Transverse colon (tissue), 4 donors: ENCODE measurements around the gene C3orf62. TPM values are rescaled to one million over a fixed set of nuclear protein-coding genes. Genes with fewer than 3 reads are reported as not detected.

Experiments used
- DNase-seq: peaks from one replicate; pipeline ENCODE4 v3.0.0-alpha.2; 2019
- H3K27ac ChIP-seq, 4 donors: fragments of 200-600 bp; sonication (generic); 2 replicates each; pipeline ENCODE4 v1.5.1; 2016 to 2018; ENCODE audit warnings: inconsistent platforms in 4 of 4
- H3K27me3 ChIP-seq: fragments of 200-600 bp; sonication (generic); 2 replicates; pipeline ENCODE4 v1.5.1; 2017; ENCODE audit warnings: inconsistent platforms
- H3K36me3 ChIP-seq, 4 donors: fragments of 200-600 bp; sonication (generic); 2 replicates each; pipeline ENCODE4 v1.5.1; 2017 to 2019; ENCODE audit warnings: inconsistent platforms in 4 of 4
- H3K4me1 ChIP-seq, 4 donors: fragments of 200-600 bp; sonication (generic); 2 replicates each; pipeline ENCODE4 v1.5.1; 2017 to 2020; ENCODE audit warnings: inconsistent platforms in 4 of 4
- H3K4me3 ChIP-seq, 4 donors: fragments of 200-600 bp; sonication (generic); 1 replicate in 1 of 4; 2 replicates in 3 of 4; pipeline versions ENCODE4 v1.5.1 to v1.6.1; 2017 to 2019; ENCODE audit warnings: inconsistent platforms in 4 of 4
- H3K9me3 ChIP-seq, 2 donors: fragments of 200-600 bp; sonication (generic); 2 replicates each; pipeline ENCODE4 v1.5.1; 2017 to 2019; ENCODE audit warnings: inconsistent platforms in 2 of 2
- EP300 ChIP-seq: sonication (generic); formaldehyde crosslinking; IDR thresholded peaks from one replicate; pipeline ENCODE4 v1.6.1; 2017; ENCODE audit warnings: antibody characterized with exemption, low read depth
- POLR2A ChIP-seq: fragments of 450-650 bp; IDR thresholded peaks from one replicate; pipeline ENCODE4 v1.6.1; 2016; ENCODE audit warnings: antibody characterized with exemption, mild to moderate bottlenecking, moderate library complexity
- POLR2AphosphoS5 ChIP-seq, 3 donors: sonication (generic); formaldehyde crosslinking; IDR thresholded peaks; one replicate each; pipeline ENCODE4 v1.6.1; 2016; ENCODE audit warnings: antibody characterized with exemption in 3 of 3
- WGBS, 2 donors: methylation state at CpG; one replicate each; pipeline ENCODE4 v1.1.5; 2018; ENCODE audit warnings: low coverage in 1 of 2; 5-methylcytosine and 5-hydroxymethylcytosine counted together
- in situ Hi-C, 4 donors: fragments of 200-750 bp; cut with MboI; loops; one replicate each; pipeline versions ENCODE4 v1.15.0 to v1.15.1; 2017; ENCODE audit warnings: low sequenced_read_pairs in 3 of 4, low pct_ligation_motif_present in 1 of 4, low pct_unique_long_range_greater_than_20kb in 1 of 4
- intact Hi-C: fragments of 100-400 bp; cut with DNase I; formaldehyde crosslinking; loops from one replicate; pipeline ENCODE4 v1.15.1; 2023; ENCODE audit warnings: low total_unique reads
- total RNA-seq, 4 donors: library from RNA; depleted of rRNA; stranded (reverse); fragments of >200 nt; gene quantifications; one replicate each; pipeline ENCODE4 v1.1.0, GENCODE V29; 2016
- TF ChIP-seq, protein P1 (sequence below), 5 experiments: fragments of 200-600 bp in 3 of 5; fragments of 450-650 bp in 2 of 5; sonication (generic) in 3 of 5; IDR thresholded peaks; 1 replicate in 2 of 5; 2 replicates in 3 of 5; pipeline ENCODE4 v1.5.1; 2016 to 2017; ENCODE audit warnings: antibody characterized with exemption in 5 of 5, inconsistent platforms in 3 of 5, mild to moderate bottlenecking in 2 of 5, moderate library complexity in 1 of 5

C3orf62 gene
- total RNA-seq, 4 donors from 2014 or later, result 2.4 to 13.5 (median 5.3) TPM

DNA sequence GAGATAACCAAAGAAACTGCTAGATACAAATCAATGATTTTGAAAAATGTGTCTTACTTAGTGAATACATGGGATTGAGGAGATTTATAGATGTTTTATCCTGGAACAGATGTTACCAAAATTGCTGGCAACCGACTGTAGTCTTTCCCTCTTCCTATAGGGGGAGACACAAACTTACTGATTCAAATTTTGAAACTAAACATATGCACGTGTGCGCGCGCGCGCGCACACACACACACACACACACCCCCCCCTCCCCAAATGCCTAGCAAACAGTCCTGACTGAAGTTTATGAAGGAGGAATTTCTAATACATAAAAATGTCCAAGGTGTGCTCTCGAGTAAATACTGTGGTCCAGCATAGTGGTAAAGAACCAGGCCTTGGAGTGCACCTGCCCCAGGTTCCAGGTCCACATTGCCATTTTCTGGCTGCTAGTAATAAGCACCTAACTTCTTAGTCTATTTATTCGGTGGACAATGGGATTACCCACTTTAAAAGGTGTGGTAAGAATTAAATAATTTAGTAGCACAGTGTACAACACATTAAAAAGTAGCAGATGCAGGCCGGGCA is 18.5 kb upstream of the C3orf62 start:
- Histone ChIP-seq H3K36me3 (peaks cover 0 to 87% (median 31%) of the 10 kb centered on the region in 4 donors), H3K4me1 (peaks cover 0 to 14% (median 5%) of the 10 kb centered on the region in 4 donors), H3K27me3 (no peaks in the 10 kb centered on the region), H3K4me3 (no peak overlapping the region), H3K9me3 (no peaks in the 10 kb centered on the region), H3K27ac (no peak overlapping the region)
- WGBS, 2 donors, result 77 to 78% methylated on average over 9 to 11 of the region's 11 CpGs
- intact Hi-C loops (no loop called here), in situ Hi-C loops (no loop called here)
- no peak for DNase-seq
- TF ChIP-seq, protein P1, sequence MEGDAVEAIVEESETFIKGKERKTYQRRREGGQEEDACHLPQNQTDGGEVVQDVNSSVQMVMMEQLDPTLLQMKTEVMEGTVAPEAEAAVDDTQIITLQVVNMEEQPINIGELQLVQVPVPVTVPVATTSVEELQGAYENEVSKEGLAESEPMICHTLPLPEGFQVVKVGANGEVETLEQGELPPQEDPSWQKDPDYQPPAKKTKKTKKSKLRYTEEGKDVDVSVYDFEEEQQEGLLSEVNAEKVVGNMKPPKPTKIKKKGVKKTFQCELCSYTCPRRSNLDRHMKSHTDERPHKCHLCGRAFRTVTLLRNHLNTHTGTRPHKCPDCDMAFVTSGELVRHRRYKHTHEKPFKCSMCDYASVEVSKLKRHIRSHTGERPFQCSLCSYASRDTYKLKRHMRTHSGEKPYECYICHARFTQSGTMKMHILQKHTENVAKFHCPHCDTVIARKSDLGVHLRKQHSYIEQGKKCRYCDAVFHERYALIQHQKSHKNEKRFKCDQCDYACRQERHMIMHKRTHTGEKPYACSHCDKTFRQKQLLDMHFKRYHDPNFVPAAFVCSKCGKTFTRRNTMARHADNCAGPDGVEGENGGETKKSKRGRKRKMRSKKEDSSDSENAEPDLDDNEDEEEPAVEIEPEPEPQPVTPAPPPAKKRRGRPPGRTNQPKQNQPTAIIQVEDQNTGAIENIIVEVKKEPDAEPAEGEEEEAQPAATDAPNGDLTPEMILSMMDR (IDR thresholded peaks at IDR 0.05), result peak; percentile 42 to 61 (median 51)
- TF ChIP-seq EP300 (no peak), POLR2AphosphoS5 (IDR thresholded peaks at IDR 0.05) (no peak), POLR2A (no peak)

DNA sequence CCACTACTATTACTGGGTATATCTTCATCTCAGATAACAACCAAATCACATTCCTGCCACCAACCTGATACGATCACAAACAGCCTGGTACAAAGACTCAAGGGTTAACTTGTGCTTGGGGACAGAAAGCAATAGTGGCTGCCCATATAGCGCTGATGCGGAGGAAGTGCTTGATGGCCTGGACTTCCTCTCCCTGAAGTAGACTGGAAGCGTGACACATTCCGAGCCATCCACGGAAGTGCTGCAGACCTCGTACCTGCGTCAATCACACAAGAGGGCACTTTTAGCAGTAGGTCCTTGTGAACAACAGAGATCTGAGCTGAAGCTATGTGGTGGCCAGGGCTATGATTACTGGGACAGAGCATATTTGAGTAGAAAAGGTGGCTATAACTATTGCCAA is 17.3 kb upstream of the C3orf62 start:
- no peak for DNase-seq
- H3K27me3 ChIP-seq, result no peaks in the 10 kb centered on the region
- H3K36me3 ChIP-seq, result peaks cover 0 to 89% (median 33%) of the 10 kb centered on the region in 4 donors
- no peak overlapping the region for H3K27ac ChIP-seq
- intact Hi-C loops (no loop called here), in situ Hi-C loops (no loop called here)
- 94% methylated on average over 8 of the region's 8 CpGs; no CpG with 5 or more reads in 1 of the 2 donors for WGBS, 2 donors
- TF ChIP-seq EP300 (no peak), POLR2A (no peak), POLR2AphosphoS5 (IDR thresholded peaks at IDR 0.05) (no peak)
- TF ChIP-seq, protein P1 (IDR thresholded peaks at IDR 0.05), result no peak
- H3K9me3 ChIP-seq, result no peaks in the 10 kb centered on the region
- peaks cover 0 to 14% (median 5%) of the 10 kb centered on the region in 4 donors for H3K4me1 ChIP-seq
- H3K4me3 ChIP-seq, result no peak overlapping the region

DNA sequence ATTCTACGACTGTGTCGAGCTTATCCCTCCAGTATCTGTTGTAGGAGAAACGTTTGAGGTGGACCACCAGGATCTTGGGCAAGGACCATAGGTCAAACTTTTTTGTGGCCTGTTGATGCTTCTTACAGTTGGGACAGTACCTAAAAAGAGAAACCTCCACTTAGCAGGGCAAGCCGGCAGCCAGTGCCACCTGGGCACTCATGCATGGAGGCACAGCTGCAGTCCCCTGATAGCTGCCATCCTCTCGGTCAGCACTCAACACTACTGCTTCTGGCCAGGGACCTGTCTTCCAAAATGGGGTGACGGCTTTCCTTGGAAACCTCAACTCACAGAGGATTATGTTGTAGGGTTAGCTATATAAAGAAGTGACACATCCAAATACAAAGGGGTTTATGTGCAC is 7.0 kb upstream of the C3orf62 start:
- H3K27me3 ChIP-seq, result no peaks in the 10 kb centered on the region
- in situ Hi-C loops, result no loop called here
- H3K9me3 ChIP-seq, result no peaks in the 10 kb centered on the region
- H3K4me3 ChIP-seq, result no peak overlapping the region
- peaks cover 0 to 68% (median 32%) of the 10 kb centered on the region in 4 donors for H3K36me3 ChIP-seq
- TF ChIP-seq, protein P1 (IDR thresholded peaks at IDR 0.05), result no peak
- no peak for TF ChIP-seq POLR2A
- TF ChIP-seq EP300, result no peak
- TF ChIP-seq POLR2AphosphoS5 (IDR thresholded peaks at IDR 0.05), result no peak
- H3K4me1 ChIP-seq, result peaks cover 0 to 10% (median 4%) of the 10 kb centered on the region in 4 donors
- H3K27ac ChIP-seq, result no peak overlapping the region
- intact Hi-C loops, result no loop called here
- 95% methylated on average over 6 of the region's 6 CpGs; no CpG with 5 or more reads in 1 of the 2 donors for WGBS, 2 donors
- DNase-seq, result no peak

DNA sequence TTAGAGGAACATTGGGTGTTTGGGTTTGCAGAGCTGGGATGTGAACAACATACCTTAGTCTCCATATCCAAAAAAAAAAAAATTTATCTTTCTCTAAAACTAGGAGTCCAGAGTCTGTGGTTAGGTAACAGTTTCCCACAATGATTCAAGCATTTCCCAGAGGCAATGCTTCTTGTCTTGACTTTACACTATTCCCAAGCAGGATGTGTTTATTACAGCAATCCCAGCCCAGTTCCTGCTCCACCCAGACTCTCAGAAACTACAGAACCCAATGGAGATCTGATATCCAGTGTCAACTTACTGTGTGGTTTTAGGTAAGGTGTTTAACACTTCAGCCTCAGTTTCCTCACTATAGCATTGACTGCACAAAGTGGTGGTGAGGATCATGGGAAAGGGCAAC is 2.3 kb upstream of the C3orf62 start:
- peak in 2 of 3 donors; percentile 9 to 11 for TF ChIP-seq POLR2AphosphoS5 (IDR thresholded peaks at IDR 0.05)
- TF ChIP-seq, protein P1 (IDR thresholded peaks at IDR 0.05), result no peak
- peaks cover 0 to 43% (median 27%) of the 10 kb centered on the region in 4 donors for H3K4me1 ChIP-seq
- H3K36me3 ChIP-seq, result peaks cover 0 to 31% (median 15%) of the 10 kb centered on the region in 4 donors
- intact Hi-C loops (loop anchor here (5.0 kb wide), 1 partner anchor 107 kb away; the partner anchor contains the start of gene KLHDC8B), in situ Hi-C loops (no loop called here)
- H3K27me3 ChIP-seq, result no peaks in the 10 kb centered on the region
- DNase-seq, result peak; percentile 28
- H3K9me3 ChIP-seq, result no peaks in the 10 kb centered on the region
- peak overlapping the region; percentile 88 to 93 (median 92) for H3K27ac ChIP-seq
- H3K4me3 ChIP-seq, result no peak overlapping the region
